HepG2 (cell line): ENCODE results near the gene IL15. TPM values are rescaled to one million over a fixed set of nuclear protein-coding genes. Genes with fewer than 3 reads are reported as not detected.

Source experiments
- IRF1 ChIP-seq: sonication (generic); formaldehyde crosslinking; IDR thresholded peaks from 2 replicates; pipeline ENCODE4 v1.4.0; 2020; ENCODE audit warnings: low read depth, mild to moderate bottlenecking, missing genetic modification reagents
- KMT2B ChIP-seq: IDR thresholded peaks from 2 replicates; pipeline ENCODE4 v1.6.1; 2016; ENCODE audit warnings: missing genetic modification reagents, missing compliant biosample characterization
- POGK ChIP-seq: sonication (generic); formaldehyde crosslinking; conservative IDR thresholded peaks from 2 replicates; pipeline ENCODE4 v1.8.0; 2022; ENCODE audit warnings: mild to moderate bottlenecking, moderate library complexity, missing genetic modification reagents
- SALL1 ChIP-seq: sonication (generic); formaldehyde crosslinking; IDR thresholded peaks from 2 replicates; pipeline ENCODE4 v1.8.0; 2022; ENCODE audit warnings: mild to moderate bottlenecking, missing genetic modification reagents
- UBTF ChIP-seq: sonication (generic); formaldehyde crosslinking; IDR thresholded peaks from 2 replicates; pipeline ENCODE4 v1.4.0; 2020; ENCODE audit warnings: mild to moderate bottlenecking, missing genetic modification reagents
- ZNF687 ChIP-seq: sonication (generic); formaldehyde crosslinking; IDR thresholded peaks from 2 replicates; pipeline ENCODE4 v1.5.1; 2020; ENCODE audit warnings: mild to moderate bottlenecking, missing genetic modification reagents, moderate library complexity
- ZUFSP ChIP-seq: sonication (generic); formaldehyde crosslinking; IDR thresholded peaks from 2 replicates; pipeline ENCODE4 v1.9.0; 2021; ENCODE audit warnings: missing genetic modification reagents, mild to moderate bottlenecking, borderline replicate concordance
- polyA plus RNA-seq, 8 experiments: library from polyadenylated mRNA; depleted of rRNA in 3 of 8; stranded (reverse) in 7 of 8; unstranded in 1 of 8; fragments of >200 nt; fragmentation: Illumina TruSeq in 4 of 8; extraction: Trizol in 4 of 8; gene quantifications; 2 replicates each; pipeline versions ENCODE4 v1.2.1 to v1.2.3, GENCODE V29; 2011 to 2016; ENCODE audit warnings: low read depth in 4 of 8, missing spikeins in 1 of 8, mixed read lengths in 1 of 8; ENCODE audit not compliant: insufficient read depth in 1 of 8
- total RNA-seq, 5 experiments: library from RNA; depleted of rRNA; stranded (reverse); fragments of >200 nt; fragmentation: Illumina TruSeq; extraction: Trizol; gene quantifications; 2 replicates each; pipeline ENCODE4 v1.2.3, GENCODE V29; 2016; ENCODE audit warnings: low read depth in 1 of 5

IL15 gene
- total and polyA plus RNA-seq, 2 of the 13 experiments (the other 11 are each of a cell fraction or from before 2014, with no cell fraction given): 0.12 to 0.24 TPM

- TF ChIP-seq ZNF687 (CRISPR knock-in tag) (peak; percentile 38; the same call in 1 of the 2 replicates), POGK (CRISPR knock-in tag) (0 out of 2 replicates have a peak, but pooled peaks have one; percentile 14), IRF1 (0 out of 2 replicates have a peak, but pooled peaks have one; percentile 22), SALL1 (CRISPR knock-in tag) (no peak), ZUFSP (CRISPR knock-in tag) (no peak), UBTF (CRISPR knock-in tag) (0 out of 2 replicates have a peak, but pooled peaks have one; percentile 16), KMT2B (CRISPR knock-in tag) (0 out of 2 replicates have a peak, but pooled peaks have one; percentile 35)
Observed at GRCh38 chr4:141636082-141636770, at the start of gene IL15 (continued).
